ENCODE measurements around the gene PRUNE1.

Gene PRUNE1

GRCh38 chr1:151026460-151026859 is 18.2 kb downstream of the PRUNE1 start:
- TF ChIP-seq EZH2phosphoT487 (conservative IDR thresholded peaks at IDR 0.05; ENCODE audit: low read length) = no peak
- TF ChIP-seq CTCF (IDR thresholded peaks at IDR 0.05; ENCODE audit: insufficient read depth, low read length, poor library complexity, severe bottlenecking) = no peak
- Histone ChIP-seq H3K27me3 (ENCODE audit: low read length) (no peaks in the 10 kb centered on the region), H3K9me3 (ENCODE audit: insufficient read depth, low read length) (no peaks in the 10 kb centered on the region), H3K79me2 (ENCODE audit: insufficient read depth, low read length) (no peaks in the 10 kb centered on the region), H3K27ac (ENCODE audit: low read depth, low read length) (no peak overlapping the region), H4K20me1 (ENCODE audit: low read depth, low read length) (no peaks in the 10 kb centered on the region), H3K36me3 (ENCODE audit: low read length) (no peaks in the 10 kb centered on the region; the same call in 1 of the 2 replicates), H3K4me2 (ENCODE audit: low read depth, low read length, poor library complexity, severe bottlenecking) (no peak overlapping the region), H3K9me2 (replicated peaks; ENCODE audit: insufficient read depth, low read length) (no peaks in the 10 kb centered on the region), H3K9ac (ENCODE audit: low read length) (no peak overlapping the region), H2AFZ (ENCODE audit: low read depth, low read length, severe bottlenecking) (no peak overlapping the region), H3F3A (ENCODE audit: insufficient read depth) (no peaks in the 10 kb centered on the region), H3K4me3 (ENCODE audit: insufficient read depth, low read length, poor library complexity, severe bottlenecking) (no peak overlapping the region)

DNA sequence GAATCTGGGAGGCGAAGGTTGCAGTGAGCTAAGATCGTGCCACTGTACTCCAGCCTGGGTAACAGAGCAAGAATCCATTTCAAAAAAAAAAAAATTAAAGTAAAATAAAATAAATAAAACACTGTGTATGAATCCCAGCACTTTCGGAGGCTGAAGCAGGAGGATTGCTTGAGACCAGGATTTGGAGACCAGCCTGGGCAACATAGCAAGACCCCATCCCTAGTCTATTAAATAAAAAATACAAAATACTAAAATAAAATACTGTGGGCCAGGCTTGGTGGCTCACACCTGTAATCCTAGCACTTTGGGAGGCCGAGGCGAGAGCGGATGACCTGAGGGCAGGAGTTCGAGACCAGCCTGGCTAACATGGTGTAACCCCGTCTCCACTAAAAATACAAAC is 23.9 kb downstream of the PRUNE1 start:
- H3K4me2 ChIP-seq (ENCODE audit: low read depth, low read length, poor library complexity, severe bottlenecking) = no peak overlapping the region
- H3K36me3 ChIP-seq (ENCODE audit: low read length) = no peaks in the 10 kb centered on the region
- H3K27ac ChIP-seq (ENCODE audit: low read depth, low read length) = no peak overlapping the region
- H3K9ac ChIP-seq (ENCODE audit: low read length) = no peak overlapping the region
- no peaks in the 10 kb centered on the region for H4K20me1 ChIP-seq (ENCODE audit: low read depth, low read length)
- no peak overlapping the region for H2AFZ ChIP-seq (ENCODE audit: low read depth, low read length, severe bottlenecking)
- H3K27me3 ChIP-seq (ENCODE audit: low read length) = no peaks in the 10 kb centered on the region
- H3K79me2 ChIP-seq (ENCODE audit: insufficient read depth, low read length) = no peaks in the 10 kb centered on the region
- H3K9me3 ChIP-seq (ENCODE audit: insufficient read depth, low read length) = no peaks in the 10 kb centered on the region
- H3K9me2 ChIP-seq (replicated peaks; ENCODE audit: insufficient read depth, low read length) = no peaks in the 10 kb centered on the region
- H3K4me3 ChIP-seq (ENCODE audit: insufficient read depth, low read length, poor library complexity, severe bottlenecking) = no peak overlapping the region
- TF ChIP-seq EZH2phosphoT487 (conservative IDR thresholded peaks at IDR 0.05; ENCODE audit: low read length) (no peak), CTCF (IDR thresholded peaks at IDR 0.05; ENCODE audit: insufficient read depth, low read length, poor library complexity, severe bottlenecking) (no peak)
- H3F3A ChIP-seq (ENCODE audit: insufficient read depth) = no peaks in the 10 kb centered on the region

DNA sequence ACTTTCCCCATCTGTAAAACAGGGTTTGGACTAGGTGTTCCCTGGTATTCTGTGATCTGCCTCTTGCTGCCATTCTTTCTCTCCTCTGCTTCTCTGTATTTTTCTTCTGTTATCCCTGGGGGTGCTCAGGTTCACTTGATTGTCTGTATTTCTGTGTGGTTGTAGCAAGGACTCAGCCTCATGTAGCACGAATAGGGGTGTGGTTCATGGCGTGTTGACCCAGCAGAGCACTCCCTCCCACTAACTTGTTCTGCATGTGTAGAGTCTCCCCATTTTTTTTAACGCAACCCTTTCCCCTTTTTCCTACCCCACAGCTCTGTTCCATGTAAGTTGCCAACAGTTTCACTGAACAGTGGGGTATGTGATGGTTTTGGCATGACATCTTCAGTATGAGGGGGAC is 26.9 kb downstream of the PRUNE1 start:
- Histone ChIP-seq H3K4me3 (ENCODE audit: insufficient read depth, low read length, poor library complexity, severe bottlenecking) (no peak overlapping the region), H3K9me2 (replicated peaks; ENCODE audit: insufficient read depth, low read length) (no peaks in the 10 kb centered on the region), H3K79me2 (ENCODE audit: insufficient read depth, low read length) (no peaks in the 10 kb centered on the region), H3F3A (ENCODE audit: insufficient read depth) (no peaks in the 10 kb centered on the region), H3K9me3 (ENCODE audit: insufficient read depth, low read length) (no peaks in the 10 kb centered on the region), H4K20me1 (ENCODE audit: low read depth, low read length) (no peaks in the 10 kb centered on the region), H3K27ac (ENCODE audit: low read depth, low read length) (no peak overlapping the region), H3K4me2 (ENCODE audit: low read depth, low read length, poor library complexity, severe bottlenecking) (no peak overlapping the region), H3K9ac (ENCODE audit: low read length) (no peak overlapping the region), H3K36me3 (ENCODE audit: low read length) (no peaks in the 10 kb centered on the region), H2AFZ (ENCODE audit: low read depth, low read length, severe bottlenecking) (no peak overlapping the region), H3K27me3 (ENCODE audit: low read length) (no peaks in the 10 kb centered on the region)
- TF ChIP-seq CTCF (IDR thresholded peaks at IDR 0.05; ENCODE audit: insufficient read depth, low read length, poor library complexity, severe bottlenecking) = no peak
- no peak for TF ChIP-seq EZH2phosphoT487 (conservative IDR thresholded peaks at IDR 0.05; ENCODE audit: low read length)

Data from SU-DHL-6 (cell line).